ENCODE results near the gene BOD1.

GRCh38 chr5:173640156-173640804 is 23.8 kb upstream of the BOD1 start:
- no peak for TF ChIP-seq CTCF (conservative IDR thresholded peaks at IDR 0.05 in 1 of 2, IDR thresholded peaks at IDR 0.05 in 1 of 2; ENCODE audit: low read depth in 1 of 2, low read length in 2 of 2)
- TF ChIP-seq EZH2 (IDR thresholded peaks at IDR 0.05; ENCODE audit: low read length, missing control alignments), result no peak
